SK-N-SH treated with all-trans-retinoic acid at 6 μM for 48 hours (cell line): Measurements from ENCODE around the gene SARDH.

Source experiments
- BACH2 ChIP-seq: fragments of 250-450 bp; sonication (Bioruptor Pico); IDR thresholded peaks from 2 replicates; pipeline ENCODE4 v1.9.0; 2021; ENCODE audit warnings: mild to moderate bottlenecking, borderline replicate concordance
- OSR1 ChIP-seq: fragments of 250-450 bp; sonication (Bioruptor Pico); IDR thresholded peaks from 2 replicates; pipeline ENCODE4 v1.8.0; 2022; ENCODE audit warnings: moderate library complexity, mild to moderate bottlenecking, inconsistent platforms
- PPARA ChIP-seq: fragments of 250-450 bp; sonication (Bioruptor Pico); IDR thresholded peaks from 2 replicates; pipeline ENCODE4 v1.5.0; 2020; ENCODE audit warnings: mild to moderate bottlenecking, borderline replicate concordance
- RARB ChIP-seq: fragments of 250-450 bp; sonication (Bioruptor Pico); IDR thresholded peaks from 2 replicates; pipeline ENCODE4 v1.8.0; 2021; ENCODE audit warnings: mild to moderate bottlenecking, moderate library complexity
- SNAI2 ChIP-seq: fragments of 250-450 bp; sonication (Bioruptor Pico); IDR thresholded peaks from 2 replicates; pipeline ENCODE4 v1.5.0; 2020; ENCODE audit warnings: mild to moderate bottlenecking, moderate library complexity
- ZFP30 ChIP-seq: fragments of 450-650 bp; formaldehyde crosslinking; IDR thresholded peaks from 2 replicates; pipeline ENCODE4 v1.5.0; 2022; ENCODE audit warnings: mild to moderate bottlenecking, moderate library complexity

- TF ChIP-seq ZFP30 (CRISPR knock-in tag) (no peak), OSR1 (CRISPR knock-in tag) (no peak), BACH2 (no peak), PPARA (CRISPR knock-in tag) (no peak), SNAI2 (CRISPR knock-in tag) (no peak), RARB (no peak)
Observed at GRCh38 chr9:133786371-133786753, 48.2 kb upstream of the SARDH start.
